Gastrocnemius medialis (tissue), 4 donors: ENCODE data around the gene RAB3C. TPM values are rescaled to one million over a fixed set of nuclear protein-coding genes. Genes with fewer than 3 reads are reported as not detected.

ENCODE experiments used
- ATAC-seq, 2 donors: fragments of 150-250 bp; one replicate each; pipeline ENCODE4 v1.9.1; 2016
- DNase-seq, 2 donors: peaks; one replicate each; pipeline ENCODE4 v3.0.0-alpha.2; 2019
- H3K27ac ChIP-seq, 4 donors: fragments of 200-600 bp; sonication (generic); 1 replicate in 1 of 4; 2 replicates in 3 of 4; pipeline ENCODE4 v1.5.1; 2016 to 2018; ENCODE audit warnings: mild to moderate bottlenecking in 2 of 4, moderate library complexity in 1 of 4
- H3K27me3 ChIP-seq, 3 donors: fragments of 200-600 bp; sonication (generic) in 2 of 3; 1 replicate in 1 of 3; 2 replicates in 2 of 3; pipeline versions ENCODE4 v1.5.1 to v1.6.0; 2016 to 2019; ENCODE audit warnings: mild to moderate bottlenecking in 1 of 3, moderate library complexity in 1 of 3
- H3K36me3 ChIP-seq, 2 donors: fragments of 200-600 bp; sonication (generic) in 1 of 2; one replicate each; pipeline ENCODE4 v1.5.1; 2017 to 2018
- H3K4me1 ChIP-seq, 2 donors: fragments of 200-600 bp; sonication (generic) in 1 of 2; one replicate each; pipeline ENCODE4 v1.5.1; 2016 to 2017; ENCODE audit warnings: mild to moderate bottlenecking in 2 of 2
- H3K4me3 ChIP-seq, 4 donors: fragments of 200-600 bp; sonication (generic) in 3 of 4; 1 replicate in 1 of 4; 2 replicates in 3 of 4; pipeline ENCODE4 v1.5.1; 2016 to 2019; ENCODE audit warnings: mild to moderate bottlenecking in 2 of 4
- H3K9me3 ChIP-seq, 3 donors: fragments of 200-600 bp; sonication (generic) in 2 of 3; 1 replicate in 1 of 3; 2 replicates in 2 of 3; pipeline ENCODE4 v1.5.1; 2016 to 2019
- CTCF ChIP-seq, 5 experiments: fragments of 450-650 bp in 3 of 5; fragments of 200-600 bp in 2 of 5; sonication (generic) in 2 of 5; IDR thresholded peaks in 4 of 5; conservative IDR thresholded peaks in 1 of 5; 1 replicate in 4 of 5; 2 replicates in 1 of 5; pipeline ENCODE4 v1.5.1; 2016 to 2019; ENCODE audit warnings: antibody characterized with exemption in 5 of 5, mild to moderate bottlenecking in 3 of 5, moderate library complexity in 3 of 5
- POLR2A ChIP-seq, 2 donors: fragments of 450-650 bp; IDR thresholded peaks; one replicate each; pipeline ENCODE4 v1.6.1; 2017; ENCODE audit warnings: antibody characterized with exemption in 2 of 2, mild to moderate bottlenecking in 2 of 2, moderate library complexity in 2 of 2
- in situ Hi-C, 4 donors: fragments of 200-750 bp; cut with MboI; loops; one replicate each; pipeline versions ENCODE4 v1.15.0 to v1.8.0; 2017; ENCODE audit warnings: low sequenced_read_pairs in 4 of 4
- intact Hi-C: fragments of 100-400 bp; cut with DNase I; formaldehyde crosslinking; loops from one replicate; pipeline ENCODE4 v1.15.1; 2023; ENCODE audit warnings: low total_unique reads
- total RNA-seq, 4 donors: library from RNA; depleted of rRNA; stranded (reverse); fragments of >200 nt; gene quantifications; one replicate each; pipeline versions ENCODE4 v1.1.0 to v1.2.3, GENCODE V29; 2016

Gene RAB3C
- total RNA-seq, 4 donors from 2014 or later, result 0.02 to 0.73 (median 0.07) TPM

DNA sequence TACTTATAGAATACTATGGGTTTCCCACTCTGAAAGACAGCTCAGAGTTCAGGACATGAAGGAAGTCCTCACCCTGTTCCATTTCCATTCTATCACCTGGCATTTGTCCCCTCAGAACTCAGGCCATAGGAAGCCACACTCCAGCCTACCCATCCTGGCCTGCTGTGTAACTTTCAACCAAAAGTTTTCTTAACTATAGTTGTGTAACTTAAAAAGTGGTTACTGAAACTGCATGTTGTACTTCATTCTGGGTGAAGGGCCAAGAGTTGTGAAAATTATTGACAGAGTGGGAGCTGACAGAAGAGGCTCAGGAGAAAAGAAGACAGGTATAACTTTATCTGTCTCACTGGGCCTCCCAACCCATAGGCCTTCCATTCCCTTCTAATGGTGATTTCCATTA lies 212.5 kb downstream of the RAB3C start:
- in situ Hi-C loops (no loop called here), intact Hi-C loops (no loop called here)
- ATAC-seq (no peak), DNase-seq (no peak)
- H3K9me3 ChIP-seq, result no peaks in the 10 kb centered on the region
- no peak overlapping the region for H3K4me3 ChIP-seq
- H3K27ac ChIP-seq, result no peak overlapping the region
- no peaks in the 10 kb centered on the region for H3K36me3 ChIP-seq
- H3K4me1 ChIP-seq, result no peaks in the 10 kb centered on the region
- H3K27me3 ChIP-seq, result no peaks in the 10 kb centered on the region
- no peak for TF ChIP-seq POLR2A (IDR thresholded peaks at IDR 0.05)

DNA sequence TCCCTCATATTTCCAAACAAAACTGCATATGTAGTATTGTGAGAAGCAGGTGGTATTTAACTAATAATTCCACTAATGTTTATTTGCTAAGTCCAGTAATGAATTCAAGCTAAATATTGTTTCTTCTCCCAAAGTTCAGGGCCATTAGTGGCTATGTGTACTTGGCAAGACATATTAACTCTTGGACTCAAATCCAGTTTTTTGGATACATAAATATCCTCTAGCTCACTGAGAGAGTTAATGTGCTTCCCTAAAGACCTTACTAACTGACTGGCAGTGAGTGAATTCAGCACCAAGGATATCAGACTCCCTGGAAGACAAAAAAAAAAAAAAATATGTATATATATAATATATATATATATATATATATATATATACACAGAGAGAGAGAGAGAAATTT lies 214.1 kb downstream of the RAB3C start:
- ATAC-seq (no peak), DNase-seq (no peak)
- Histone ChIP-seq H3K9me3 (no peaks in the 10 kb centered on the region), H3K36me3 (no peaks in the 10 kb centered on the region), H3K27ac (no peak overlapping the region), H3K4me1 (no peaks in the 10 kb centered on the region), H3K27me3 (no peaks in the 10 kb centered on the region), H3K4me3 (no peak overlapping the region)
- in situ Hi-C loops, result no loop called here
- intact Hi-C loops, result no loop called here
- TF ChIP-seq CTCF (IDR thresholded peaks at IDR 0.05 in 4 of 5, conservative IDR thresholded peaks at IDR 0.05 in 1 of 5) (no peak), POLR2A (IDR thresholded peaks at IDR 0.05) (no peak)

- H3K4me3 ChIP-seq, result no peak overlapping the region
- no peak for ATAC-seq
- H3K4me1 ChIP-seq, result no peaks in the 10 kb centered on the region
- intact Hi-C loops (no loop called here), in situ Hi-C loops (no loop called here)
- no peaks in the 10 kb centered on the region for H3K27me3 ChIP-seq
- TF ChIP-seq POLR2A (IDR thresholded peaks at IDR 0.05) (no peak), CTCF (IDR thresholded peaks at IDR 0.05 in 4 of 5, conservative IDR thresholded peaks at IDR 0.05 in 1 of 5) (no peak)
- no peak for DNase-seq
- H3K27ac ChIP-seq, result no peak overlapping the region
- no peaks in the 10 kb centered on the region for H3K36me3 ChIP-seq
- no peaks in the 10 kb centered on the region for H3K9me3 ChIP-seq
Observed at GRCh38 chr5:58800356-58800755, 217.5 kb downstream of the RAB3C start.

DNA sequence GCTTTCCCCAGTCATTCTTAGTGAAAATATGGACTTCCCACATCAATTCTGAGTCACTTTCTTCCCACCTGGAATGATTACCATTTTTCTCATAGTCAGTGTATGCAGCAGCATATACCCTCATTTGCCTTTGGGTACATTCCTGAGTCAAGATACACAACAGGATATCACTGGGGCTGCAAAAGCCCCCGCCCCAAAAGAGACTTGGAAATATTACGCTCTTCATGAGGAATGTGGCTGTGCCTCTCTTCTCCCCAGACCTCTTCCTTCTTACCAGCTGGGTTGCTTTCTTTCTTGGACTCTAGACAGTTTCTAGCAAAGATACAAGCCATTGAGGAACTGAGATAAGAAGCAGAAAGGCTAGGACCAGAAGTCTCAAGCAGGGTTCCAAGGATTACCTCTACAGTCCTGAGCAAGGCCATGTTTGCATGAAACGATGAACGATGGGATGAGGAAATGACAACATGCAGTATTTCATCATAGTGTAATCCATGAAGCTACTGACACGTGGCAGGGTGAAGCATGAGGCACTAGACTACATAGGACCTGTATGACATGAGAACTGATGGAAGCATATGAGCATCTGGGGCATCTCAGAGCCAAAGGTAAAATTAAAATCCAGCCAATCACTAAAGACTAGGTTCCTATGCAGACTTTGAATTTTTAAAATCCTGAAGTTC lies 218.1 kb downstream of the RAB3C start:
- intact Hi-C loops (no loop called here), in situ Hi-C loops (no loop called here)
- Histone ChIP-seq H3K9me3 (no peaks in the 10 kb centered on the region), H3K4me1 (no peaks in the 10 kb centered on the region), H3K27me3 (no peaks in the 10 kb centered on the region), H3K27ac (no peak overlapping the region), H3K36me3 (no peaks in the 10 kb centered on the region), H3K4me3 (no peak overlapping the region)
- no peak for TF ChIP-seq POLR2A (IDR thresholded peaks at IDR 0.05)
- ATAC-seq (no peak), DNase-seq (no peak)

DNA sequence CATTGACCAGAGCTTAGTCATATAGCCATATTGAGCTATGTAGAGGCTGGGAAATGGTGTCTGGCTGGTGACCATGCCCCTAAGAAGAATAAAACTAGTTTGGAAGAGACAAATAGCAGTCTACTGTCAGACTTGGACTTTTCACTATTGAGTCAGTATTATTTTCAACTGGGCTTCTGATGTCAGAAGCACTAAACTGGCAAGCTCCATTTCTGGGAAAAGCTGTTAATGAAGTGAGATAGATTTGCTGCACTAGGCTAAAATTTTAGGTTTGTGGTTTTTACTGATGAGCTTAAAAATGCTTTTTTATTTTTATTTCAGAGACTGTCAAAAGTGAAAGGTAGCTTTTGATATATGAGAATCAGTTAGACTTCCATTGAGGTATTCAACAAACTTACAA lies 220.2 kb downstream of the RAB3C start:
- no peaks in the 10 kb centered on the region for H3K4me1 ChIP-seq
- no peaks in the 10 kb centered on the region for H3K36me3 ChIP-seq
- ATAC-seq, result no peak
- in situ Hi-C loops, result no loop called here
- no peak for DNase-seq
- no peak overlapping the region for H3K4me3 ChIP-seq
- H3K9me3 ChIP-seq, result no peaks in the 10 kb centered on the region
- intact Hi-C loops, result no loop called here
- no peak overlapping the region for H3K27ac ChIP-seq
- no peak for TF ChIP-seq CTCF (IDR thresholded peaks at IDR 0.05 in 4 of 5, conservative IDR thresholded peaks at IDR 0.05 in 1 of 5)
- no peak for TF ChIP-seq POLR2A (IDR thresholded peaks at IDR 0.05)
- H3K27me3 ChIP-seq, result no peaks in the 10 kb centered on the region

- ATAC-seq (no peak), DNase-seq (no peak)
- Histone ChIP-seq H3K4me3 (no peak overlapping the region), H3K36me3 (no peaks in the 10 kb centered on the region), H3K9me3 (no peaks in the 10 kb centered on the region), H3K27ac (no peak overlapping the region), H3K27me3 (no peaks in the 10 kb centered on the region), H3K4me1 (no peaks in the 10 kb centered on the region)
- intact Hi-C loops (no loop called here), in situ Hi-C loops (no loop called here)
- TF ChIP-seq POLR2A (IDR thresholded peaks at IDR 0.05) (no peak), CTCF (IDR thresholded peaks at IDR 0.05 in 4 of 5, conservative IDR thresholded peaks at IDR 0.05 in 1 of 5) (no peak)
Observed at GRCh38 chr5:58804291-58804690, 221.4 kb downstream of the RAB3C start.
